Stimulated activated CD4-positive, alpha-beta T cell treated with anti-CD3 and anti-CD28 coated beads, Interleukin-12 subunit alpha, Interleukin-12 subunit beta, amount 100 ng/mL, for 24 hours (primary cell): Measurements from ENCODE around the gene KLHL14.
"Not testable (repeated sequence)": the region's sequence is repeated elsewhere in the genome, so short reads cannot be mapped to it uniquely, and the experiment has no call there.

ENCODE experiments used
- DNase-seq, 2 experiments: peaks; one replicate each; pipeline ENCODE4 v3.0.0-alpha.2; 2020; ENCODE audit warnings: low read depth in 2 of 2

The KLHL14 gene

GRCh38 chr18:32772581-32773381 lies at the start of gene KLHL14:
Gene KLHL14 (minus strand): TSS chr18:32773023. CDS start chr18:32770591, 2,432 bp downstream.
- no peak for DNase-seq

DNA sequence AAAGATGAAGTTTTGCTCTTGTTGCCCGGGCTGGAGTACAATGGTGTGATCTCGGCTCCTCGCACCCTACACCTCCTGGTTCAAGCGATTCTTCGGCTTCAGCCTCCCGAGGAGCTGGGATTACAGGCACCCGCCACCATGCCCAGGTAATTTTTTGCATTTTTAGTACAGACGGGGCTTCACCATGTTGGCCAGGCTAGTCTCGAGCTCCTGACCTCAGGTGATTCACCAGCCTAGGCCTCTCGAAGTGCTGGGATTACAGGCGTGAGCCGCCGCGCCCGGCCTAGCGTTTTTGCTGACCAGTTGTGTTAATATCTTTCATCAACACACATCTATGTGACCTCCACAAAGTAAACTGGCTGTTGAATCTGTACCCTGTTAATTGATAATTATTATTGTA lies 49.4 kb upstream of the KLHL14 start:
- no peak for DNase-seq

DNA sequence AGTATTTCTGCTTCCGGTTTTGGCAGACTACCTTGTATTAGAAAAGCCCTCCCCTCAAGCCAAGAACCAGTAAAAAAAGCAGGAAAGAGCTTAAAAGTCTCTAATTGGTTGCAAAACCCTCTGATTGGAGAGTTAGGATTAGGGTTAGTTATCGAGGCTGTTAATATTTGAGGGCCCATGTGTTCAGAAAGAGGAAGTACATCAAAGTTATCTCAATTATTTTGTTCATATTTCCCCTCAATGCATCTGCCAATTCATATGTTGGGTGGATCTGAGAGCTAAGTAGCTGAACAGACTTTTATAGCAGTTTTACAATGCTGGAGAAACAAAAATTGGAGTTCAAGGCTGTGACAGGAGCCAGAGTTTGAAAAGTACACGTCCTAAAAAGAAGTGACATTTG lies 43.1 kb upstream of the KLHL14 start:
- DNase-seq, result no peak

- DNase-seq, result no peak
Observed at GRCh38 chr18:32812342-32812741, 39.5 kb upstream of the KLHL14 start.

- DNase-seq, result no peak
Observed at GRCh38 chr18:32810314-32810713, 37.5 kb upstream of the KLHL14 start.

DNA sequence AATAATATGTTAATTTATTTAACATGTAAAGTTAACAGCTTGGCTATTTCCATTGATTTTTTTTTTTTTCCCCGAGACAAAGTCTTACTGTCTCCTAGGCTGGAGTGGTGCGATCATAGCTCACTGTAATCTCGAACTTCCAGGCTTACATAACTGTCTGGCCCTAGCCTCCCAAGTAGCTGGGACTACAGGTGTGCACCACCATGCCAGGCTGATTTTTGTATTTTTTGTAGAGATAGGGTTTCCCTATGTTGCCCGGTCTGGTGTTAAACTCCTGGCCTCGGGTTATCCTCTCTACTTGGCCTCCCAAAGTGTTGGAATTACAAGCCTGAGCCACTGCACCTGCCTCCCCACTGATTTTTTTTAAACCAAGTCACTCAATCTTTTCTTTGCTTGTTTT lies 32.5 kb upstream of the KLHL14 start:
- DNase-seq, result no peak

DNA sequence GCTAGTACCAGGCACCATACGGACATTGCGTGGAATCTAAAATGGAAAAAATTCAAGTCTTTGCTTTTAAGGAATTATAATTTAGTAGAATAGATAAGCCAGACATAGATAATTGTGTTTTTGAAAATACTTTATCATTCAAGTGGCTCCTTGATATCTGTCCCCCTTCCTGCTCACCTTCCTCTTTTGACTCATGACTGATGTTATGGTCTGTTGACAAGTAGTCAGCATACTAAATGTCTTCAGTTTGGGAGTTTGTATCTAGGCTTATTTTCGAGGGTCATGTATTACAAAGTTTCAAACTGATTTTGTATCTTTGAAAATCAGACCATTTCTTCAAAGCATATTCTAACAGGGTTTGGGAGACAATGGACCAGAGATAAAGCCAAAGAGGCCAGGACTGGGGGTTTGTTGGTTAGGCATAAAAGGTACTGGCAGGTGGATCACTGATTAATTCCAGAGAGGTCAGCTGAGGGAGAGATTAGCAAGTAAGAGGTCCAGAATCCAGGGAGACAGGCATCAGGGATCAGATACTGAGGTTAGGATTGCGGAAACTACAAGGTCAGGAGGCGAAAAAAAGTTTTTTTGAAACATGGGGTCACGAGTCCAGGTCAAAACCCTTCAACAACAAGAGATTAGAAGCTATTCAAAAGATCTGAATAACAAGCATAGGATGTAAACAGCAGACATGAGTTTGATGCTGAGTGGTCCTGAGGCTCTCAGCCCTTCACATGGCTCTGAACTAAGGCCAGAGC lies 31.5 kb upstream of the KLHL14 start:
- DNase-seq, result no peak

DNA sequence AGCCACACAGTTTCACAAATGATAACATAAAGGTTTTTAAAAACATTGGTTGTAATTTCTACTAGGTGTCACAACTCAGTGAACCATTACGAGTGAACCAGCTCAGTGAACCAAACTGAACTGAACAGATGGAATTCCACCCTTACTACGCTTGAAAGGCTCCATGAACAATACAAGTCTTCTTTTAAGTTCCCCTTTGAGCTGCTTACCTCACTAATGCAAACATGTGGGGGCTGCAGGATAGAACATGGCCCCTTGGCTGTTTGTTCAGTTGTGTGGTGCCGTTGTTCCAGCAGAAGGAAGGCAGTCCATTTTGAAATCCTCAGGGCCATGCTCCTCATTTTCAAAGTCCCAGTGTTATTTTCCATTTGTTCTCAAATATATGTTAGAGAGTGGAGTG lies 30.7 kb upstream of the KLHL14 start:
- DNase-seq, result no peak

GRCh38 chr18:32802591-32803451 lies 30.0 kb upstream of the KLHL14 start:
- DNase-seq, result no peak

- DNase-seq, result no peak
Observed at GRCh38 chr18:32801228-32801627, 28.4 kb upstream of the KLHL14 start.

DNA sequence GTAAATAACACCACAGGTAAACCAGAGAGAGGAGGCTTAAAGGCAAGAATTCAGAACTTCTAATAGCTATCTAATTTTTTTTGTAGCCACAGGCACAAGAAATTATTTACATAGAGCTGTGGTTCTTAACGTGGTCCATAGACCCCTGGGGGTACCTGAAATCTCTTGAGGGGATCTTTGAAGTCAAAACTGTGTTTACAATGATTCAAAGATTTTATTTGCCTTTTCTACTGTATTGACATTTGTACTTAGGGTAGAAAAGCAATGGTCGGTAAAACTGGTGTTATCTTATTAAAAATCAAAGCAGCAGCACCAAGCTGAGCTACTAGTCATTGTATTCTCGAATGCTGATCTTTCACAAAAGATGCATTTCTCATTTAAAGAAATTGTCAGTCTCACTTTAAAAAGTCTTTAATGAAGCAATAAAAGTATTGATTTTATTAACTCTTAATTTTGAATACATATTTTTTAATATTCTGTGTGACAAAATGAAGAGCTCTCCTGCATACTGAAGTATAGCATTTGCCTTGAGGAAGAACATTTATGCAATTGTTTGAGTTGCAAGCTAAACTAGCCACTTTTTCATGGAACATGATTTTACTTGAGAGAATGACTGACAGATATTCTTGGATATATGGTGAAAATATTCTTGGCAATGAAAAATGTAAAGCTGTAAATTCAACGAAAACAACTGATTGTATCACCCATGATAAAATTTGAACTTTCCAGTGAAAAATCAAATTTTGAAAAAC lies 25.6 kb upstream of the KLHL14 start:
- no peak for DNase-seq

DNA sequence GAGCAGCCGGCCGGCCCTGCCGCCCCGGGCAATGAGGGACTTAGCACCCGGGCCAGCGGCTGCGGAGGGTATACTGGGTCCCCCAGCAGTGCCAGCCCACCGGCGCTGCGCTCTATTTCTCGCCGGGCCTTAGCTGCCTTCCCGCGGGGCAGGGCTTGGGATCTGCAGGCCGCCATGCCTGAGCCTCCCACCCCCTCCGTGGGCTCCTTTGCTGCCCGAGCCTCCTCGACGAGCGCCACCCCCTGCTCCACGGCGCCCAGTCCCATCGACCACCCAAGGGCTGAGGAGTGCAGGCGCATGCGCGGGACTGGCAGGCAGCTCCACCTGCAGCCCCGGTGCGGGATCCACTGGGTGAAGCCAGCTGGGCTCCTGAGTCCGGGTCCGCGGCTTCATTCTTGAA lies 21.8 kb upstream of the KLHL14 start:
- not testable (repeated sequence) for DNase-seq

DNA sequence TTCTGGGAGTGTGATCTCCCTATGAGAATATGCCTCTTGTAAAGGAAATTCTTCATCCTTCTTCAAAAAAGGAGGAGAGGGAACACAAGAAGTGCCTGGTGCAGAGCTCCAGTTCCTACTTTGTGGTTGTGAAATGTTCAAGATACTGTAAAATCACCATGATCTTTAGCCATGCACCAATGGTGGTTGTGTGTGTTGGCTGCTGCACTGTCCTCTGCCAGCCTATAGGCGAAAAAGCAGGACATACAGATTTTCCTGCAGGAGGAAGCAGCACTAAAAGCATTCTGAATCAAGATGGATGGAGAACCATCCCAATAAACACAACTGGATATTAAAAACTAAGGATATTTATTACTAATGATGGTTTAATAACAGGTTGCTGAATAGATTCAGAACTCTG lies 6.2 kb upstream of the KLHL14 start:
- DNase-seq, result no peak

GRCh38 chr18:32777049-32777448 lies 4.2 kb upstream of the KLHL14 start:
- DNase-seq, result no peak

GRCh38 chr18:32776561-32776960 lies 3.7 kb upstream of the KLHL14 start:
- no peak for DNase-seq

GRCh38 chr18:32775628-32776027 lies 2.8 kb upstream of the KLHL14 start:
- DNase-seq, result no peak

GRCh38 chr18:32773382-32773712 lies 524 bp upstream of the KLHL14 start:
- no peak for DNase-seq

DNA sequence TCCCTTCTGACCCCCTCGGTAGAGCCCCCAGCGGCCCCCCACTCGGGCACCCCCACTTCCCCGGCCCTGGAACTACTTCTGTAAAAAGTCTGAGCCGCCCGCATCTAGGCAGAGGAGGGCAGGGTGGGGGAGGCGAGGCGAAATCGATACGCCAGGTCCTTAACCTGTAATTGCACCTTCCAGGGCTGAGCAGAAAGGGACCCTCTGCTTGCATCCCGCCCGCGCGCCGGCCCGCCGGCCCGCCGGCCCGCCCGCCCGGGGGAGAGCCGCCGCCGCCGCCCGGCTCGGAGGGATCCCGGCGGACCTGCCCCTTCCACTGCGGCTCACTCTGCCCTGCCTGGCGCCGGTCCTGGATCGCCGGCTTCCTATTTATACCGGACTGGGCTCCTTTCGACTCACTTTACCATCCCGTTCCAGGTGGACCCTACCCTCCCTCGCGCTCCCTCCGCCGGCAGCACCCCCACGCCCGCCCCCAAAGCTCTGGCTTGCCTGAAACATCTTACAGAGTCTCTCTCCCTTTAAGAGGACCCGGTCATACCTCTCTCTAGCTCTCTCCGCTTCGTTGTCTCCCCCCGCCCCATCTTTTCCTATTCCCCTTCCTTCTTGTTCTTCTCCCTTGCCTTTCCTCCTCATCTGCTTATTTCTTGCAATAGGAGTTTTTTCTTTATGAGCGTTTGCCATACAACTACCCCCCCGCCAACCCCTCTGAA lies 797 bp downstream of the KLHL14 start:
- no peak for DNase-seq

GRCh38 chr18:32771169-32771751 lies 1.6 kb downstream of the KLHL14 start:
- DNase-seq, result no peak

DNA sequence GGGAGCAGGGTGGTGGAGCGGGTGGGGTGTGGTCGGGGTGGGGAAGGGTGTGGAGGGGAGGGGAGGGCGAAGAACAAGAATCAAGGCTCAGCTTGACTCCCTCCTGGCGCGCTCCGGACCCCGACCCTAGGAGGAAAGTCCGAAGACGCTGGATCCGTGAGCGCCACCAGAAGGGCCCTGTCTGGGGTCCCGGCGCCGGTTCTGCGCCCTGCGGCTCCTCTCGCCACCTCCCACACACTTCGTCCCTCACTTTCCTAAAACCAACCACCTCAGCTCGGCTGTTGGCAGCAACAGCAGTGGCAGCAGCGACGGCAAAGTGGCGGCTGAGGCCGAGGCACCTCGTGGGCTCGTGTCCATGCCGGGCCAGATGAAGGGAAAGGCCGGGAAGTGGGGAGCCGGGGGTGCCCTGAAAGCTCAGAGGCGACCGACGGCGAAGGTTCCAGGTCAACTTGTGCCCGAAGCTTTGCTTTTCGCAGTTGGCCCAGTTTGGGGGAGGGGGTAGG lies 2.1 kb downstream of the KLHL14 start:
- no peak for DNase-seq
